ENCODE measurements around the gene HLA-DQB1.

Gene HLA-DQB1

GRCh38 chr6:32614366-32615081 is 51.9 kb downstream of the HLA-DQB1 start:
- Histone ChIP-seq H3K4me3 (no peak overlapping the region), H3K4me1 (0 out of 2 replicates have a peak, but pooled peaks cover under 1% of the 10 kb centered on the region), H3K27ac (no peak overlapping the region), H3K27me3 (no peaks in the 10 kb centered on the region), H4K20me1 (no peaks in the 10 kb centered on the region), H3K4me2 (no peak overlapping the region), H3K9me3 (peaks cover 15% of the 10 kb centered on the region), H3K9ac (no peak overlapping the region), H3K36me3 (no peaks in the 10 kb centered on the region)
- no peak for TF ChIP-seq Cebpa-rat (IDR thresholded peaks at IDR 0.05)

DNA sequence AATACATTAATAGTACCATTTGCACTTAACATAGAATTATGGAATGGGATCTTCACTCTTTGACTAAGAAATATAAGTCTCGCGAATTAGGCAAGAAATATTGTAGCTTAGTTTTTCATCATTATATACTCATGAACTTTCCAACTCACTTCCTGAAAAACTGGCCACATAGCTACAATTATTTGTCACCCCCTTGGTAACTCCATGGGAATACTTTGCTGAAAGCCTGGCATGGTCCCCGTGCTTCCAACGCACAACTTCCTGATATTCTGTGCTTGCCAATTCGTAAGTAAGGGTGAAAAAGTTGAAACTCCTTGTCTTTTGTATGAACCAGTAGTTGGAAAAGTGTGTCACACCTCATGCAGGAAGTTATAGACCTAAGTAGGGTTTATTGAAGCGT is 53.0 kb downstream of the HLA-DQB1 start:
- no peak overlapping the region for H3K27ac ChIP-seq
- 0 out of 2 replicates have a peak, but pooled peaks cover 3% of the 10 kb centered on the region for H3K4me1 ChIP-seq
- no peaks in the 10 kb centered on the region for H3K27me3 ChIP-seq
- H3K9ac ChIP-seq = no peak overlapping the region
- TF ChIP-seq Cebpa-rat (IDR thresholded peaks at IDR 0.05) = no peak
- no peak overlapping the region for H3K4me3 ChIP-seq
- no peaks in the 10 kb centered on the region for H3K36me3 ChIP-seq
- H4K20me1 ChIP-seq = no peaks in the 10 kb centered on the region
- peaks cover 11% of the 10 kb centered on the region for H3K9me3 ChIP-seq
- no peak overlapping the region for H3K4me2 ChIP-seq

DNA sequence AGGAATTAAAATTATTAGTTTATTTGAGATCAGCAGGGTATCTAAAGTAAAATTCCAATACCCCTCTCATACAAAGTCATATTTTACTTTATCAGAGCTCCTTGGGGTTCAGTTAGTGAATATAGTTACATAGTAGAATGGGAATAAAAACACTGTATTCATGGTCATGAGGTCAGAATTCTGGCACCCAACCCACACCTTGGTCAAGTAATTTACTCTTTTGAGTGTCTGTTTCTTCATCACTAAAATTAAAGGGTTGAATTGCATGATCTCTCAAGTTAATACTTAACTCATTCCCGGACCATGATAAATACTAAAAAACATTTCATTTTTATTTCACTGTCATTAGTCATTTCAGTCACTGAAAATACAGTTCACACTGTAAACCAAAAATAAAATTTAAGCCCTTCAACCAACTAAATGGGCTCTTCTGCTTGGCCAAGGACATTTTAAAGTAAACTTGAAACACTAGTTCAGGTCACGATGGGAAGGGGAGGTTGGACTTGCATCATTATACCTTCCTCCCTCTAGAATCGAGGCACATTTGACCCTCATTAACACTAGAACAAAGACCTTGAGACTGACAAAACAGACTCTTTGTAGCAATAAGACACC is 55.7 kb downstream of the HLA-DQB1 start:
- Histone ChIP-seq H3K4me3 (no peak overlapping the region), H3K4me1 (0 out of 2 replicates have a peak, but pooled peaks cover 3% of the 10 kb centered on the region), H3K4me2 (no peak overlapping the region), H3K9ac (no peak overlapping the region), H3K27me3 (no peaks in the 10 kb centered on the region), H3K9me3 (no peaks in the 10 kb centered on the region), H3K36me3 (no peaks in the 10 kb centered on the region), H3K27ac (peak overlapping the region; percentile 82), H4K20me1 (no peaks in the 10 kb centered on the region)
- no peak for TF ChIP-seq Cebpa-rat (IDR thresholded peaks at IDR 0.05)

DNA sequence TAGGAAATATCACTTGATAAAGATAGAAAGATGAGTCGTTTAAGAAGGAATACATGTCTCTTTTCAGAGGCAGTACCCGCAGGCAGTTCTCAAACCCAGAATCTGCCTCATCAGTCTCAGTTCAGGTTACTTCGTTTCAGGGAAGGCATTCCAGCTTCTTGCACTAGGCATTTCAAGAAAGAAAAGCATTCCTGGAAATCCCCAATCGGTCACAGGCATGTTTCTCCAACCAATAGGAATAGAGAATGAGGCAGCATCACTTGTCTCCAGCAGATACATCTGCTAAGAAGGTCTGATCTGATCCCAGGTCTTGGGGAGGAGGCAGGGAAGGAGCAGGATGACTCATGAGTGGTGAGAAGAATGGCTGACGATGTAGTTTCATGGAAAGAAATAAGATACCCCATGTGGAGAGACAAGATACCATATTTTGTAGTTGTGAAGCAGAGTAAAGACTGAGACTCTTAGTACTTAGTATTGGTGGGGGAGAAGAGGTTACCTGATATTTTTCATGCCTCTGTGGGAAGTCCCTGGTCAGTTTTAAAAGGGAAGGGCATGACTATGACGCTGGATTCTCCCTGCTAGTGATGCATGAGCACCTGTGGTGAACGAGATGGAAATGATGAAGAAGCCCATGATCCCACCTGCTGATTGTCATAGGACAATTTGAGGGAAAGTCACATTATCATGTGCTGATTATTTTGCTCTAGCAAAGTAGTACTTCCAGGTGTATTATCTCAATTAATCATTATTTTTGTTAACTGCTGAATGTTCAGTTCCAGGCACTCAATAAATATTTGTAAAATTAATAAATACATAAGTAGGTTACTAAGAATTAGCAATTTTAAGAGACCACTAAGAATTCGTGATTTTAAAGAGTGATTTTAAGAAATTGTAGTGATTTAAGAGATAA is 56.5 kb downstream of the HLA-DQB1 start:
- Histone ChIP-seq H3K9me3 (no peaks in the 10 kb centered on the region), H3K27ac (peak overlapping the region; percentile 82), H3K36me3 (no peaks in the 10 kb centered on the region), H3K27me3 (no peaks in the 10 kb centered on the region), H3K4me2 (peak overlapping the region; percentile 57), H3K4me3 (no peak overlapping the region), H3K4me1 (0 out of 2 replicates have a peak, but pooled peaks cover 3% of the 10 kb centered on the region), H4K20me1 (no peaks in the 10 kb centered on the region), H3K9ac (peak overlapping the region; percentile 41; the same call in 1 of the 2 replicates)
- no peak for TF ChIP-seq Cebpa-rat (IDR thresholded peaks at IDR 0.05)
